Ovary (tissue), 3 donors: ENCODE measurements around the gene PIGZ.

ENCODE experiments used
- CTCF ChIP-seq, 3 donors: fragments of 450-650 bp in 2 of 3; fragments of 200-600 bp in 1 of 3; IDR thresholded peaks; one replicate each; pipeline versions ENCODE4 v1.5.1 to v1.8.0; 2016 to 2022; ENCODE audit warnings: antibody characterized with exemption in 3 of 3, mild to moderate bottlenecking in 1 of 3
- EP300 ChIP-seq: sonication (generic); formaldehyde crosslinking; IDR thresholded peaks from one replicate; pipeline ENCODE4 v1.6.1; 2017; ENCODE audit warnings: antibody characterized with exemption
- POLR2A ChIP-seq: fragments of 450-650 bp; IDR thresholded peaks from one replicate; pipeline ENCODE4 v1.6.1; 2017; ENCODE audit warnings: antibody characterized with exemption, mild to moderate bottlenecking, moderate library complexity
- donor health status: DM: no; HTN: no; CAD: no.

- TF ChIP-seq CTCF (IDR thresholded peaks at IDR 0.05) (no peak), POLR2A (no peak), EP300 (no peak)
Observed at GRCh38 chr3:197001972-197002700, 33.5 kb upstream of the PIGZ start.
